ENCODE results near the gene RAB9A.
A peak's percentile ranks its signal among the peaks of the same experiment; 100 is the strongest.
"Not testable (repeated sequence)": the region's sequence is repeated elsewhere in the genome, so short reads cannot be mapped to it uniquely, and the experiment has no call there.

The RAB9A gene, protein sequence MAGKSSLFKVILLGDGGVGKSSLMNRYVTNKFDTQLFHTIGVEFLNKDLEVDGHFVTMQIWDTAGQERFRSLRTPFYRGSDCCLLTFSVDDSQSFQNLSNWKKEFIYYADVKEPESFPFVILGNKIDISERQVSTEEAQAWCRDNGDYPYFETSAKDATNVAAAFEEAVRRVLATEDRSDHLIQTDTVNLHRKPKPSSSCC

DNA sequence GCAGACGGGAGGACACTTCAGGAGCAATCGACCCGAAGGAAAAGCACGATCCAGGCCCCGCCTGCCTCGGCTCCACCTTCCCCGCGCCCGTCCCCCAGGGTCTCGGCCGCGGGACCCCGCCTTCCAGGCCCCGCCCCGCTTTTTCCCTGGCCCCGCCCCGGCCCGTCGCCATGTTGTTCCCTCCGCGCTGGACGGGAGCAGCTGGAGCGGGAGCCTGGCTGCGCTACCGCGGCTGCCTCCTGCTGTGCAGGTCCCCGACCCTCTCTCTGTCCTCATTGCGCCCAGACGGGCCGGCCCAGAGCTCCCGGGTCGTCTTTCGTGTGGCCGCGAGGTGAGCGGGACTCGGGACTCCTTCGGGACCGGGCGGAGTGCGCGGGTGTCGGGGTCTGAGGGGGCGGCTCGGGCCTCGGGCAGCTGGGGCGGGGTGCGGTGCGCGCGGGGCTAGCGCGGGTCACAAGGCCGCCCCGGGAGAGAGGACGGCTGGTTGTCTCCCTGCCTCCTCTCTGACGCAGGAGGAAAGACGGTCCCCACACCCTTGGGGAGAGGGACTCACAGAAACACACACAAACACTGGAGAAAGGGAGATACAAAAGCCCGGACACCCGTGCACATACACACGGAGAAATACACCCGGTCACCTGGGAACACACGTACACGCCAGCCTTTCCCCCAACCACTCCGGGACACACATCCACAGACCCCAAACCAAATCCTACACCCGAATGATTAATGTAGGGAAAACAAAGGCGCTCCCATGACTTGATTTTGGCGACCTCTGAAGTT lies at the start of gene RAB9A:
Gene RAB9A, plus strand, starts transcription at position 171 of the 783 bp plus-strand sequence. CDS start 19,619 bp downstream, outside the sequence.
- H3K4me1 Mint-ChIP-seq, result peaks cover 64% of the 10 kb centered on the region
- H3K9me3 Mint-ChIP-seq, result no peaks in the 10 kb centered on the region
- H3K27ac Mint-ChIP-seq, result peak within 1 kb of the TSS; percentile 96
- H3K4me3 Mint-ChIP-seq, result peak within 1 kb of the TSS; percentile 93
- H3K36me3 Mint-ChIP-seq, result peaks cover 5% of the 10 kb centered on the region
- H3K27me3 Mint-ChIP-seq, result no peaks in the 10 kb centered on the region

DNA sequence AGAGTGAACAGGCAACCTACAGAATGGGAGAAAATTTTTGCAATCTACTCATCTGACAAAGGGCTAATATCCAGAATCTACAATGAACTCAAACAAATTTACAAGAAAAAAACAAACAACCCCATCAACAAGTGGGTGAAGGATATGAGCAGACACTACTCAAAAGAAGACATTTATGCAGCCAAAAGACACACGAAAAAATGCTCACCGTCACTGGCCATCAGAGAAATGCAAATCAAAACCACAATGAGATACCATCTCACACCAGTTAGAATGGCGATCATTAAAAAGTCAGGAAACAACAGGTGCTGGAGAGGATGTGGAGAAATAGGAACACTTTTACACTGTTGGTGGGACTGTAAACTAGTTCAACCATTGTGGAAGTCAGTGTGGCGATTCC lies 47.2 kb upstream of the RAB9A start:
- H3K36me3 Mint-ChIP-seq, result not testable (repeated sequence)

DNA sequence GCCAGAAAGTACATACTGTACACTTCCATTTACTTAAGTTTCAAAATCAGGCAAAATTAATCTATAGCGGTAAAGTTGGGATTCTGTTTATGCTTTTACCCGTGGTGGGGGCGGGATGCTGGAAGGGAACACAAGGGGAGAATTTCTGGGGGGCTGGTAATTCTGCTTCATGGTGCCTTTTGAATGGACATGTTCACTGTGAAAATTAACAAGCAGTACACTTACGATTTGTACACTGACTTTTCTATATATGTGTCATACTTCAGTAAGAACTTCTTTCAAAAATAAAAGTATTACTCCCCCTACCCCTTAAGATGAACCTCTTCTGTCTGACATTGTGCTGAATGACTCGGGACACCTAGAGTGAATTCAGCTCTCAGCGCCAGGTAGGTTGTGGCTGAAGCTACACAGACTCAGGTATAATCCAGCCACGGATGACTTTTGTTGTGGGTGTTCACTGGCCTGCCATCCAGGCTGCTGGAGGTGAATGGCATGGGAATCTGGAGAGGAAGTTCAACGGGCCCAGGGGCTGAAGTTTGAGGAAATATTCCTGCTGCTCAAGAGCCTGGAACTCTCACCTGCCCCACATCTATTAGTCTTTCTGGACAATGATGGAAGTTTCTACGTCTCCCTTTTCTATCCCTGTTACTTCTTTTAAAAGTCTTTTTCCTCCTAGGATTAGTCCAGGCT lies 43.3 kb upstream of the RAB9A start:
- no peaks in the 10 kb centered on the region for H3K36me3 Mint-ChIP-seq
- H3K4me3 Mint-ChIP-seq, result no peak overlapping the region

More for the DNA sequence above, 47.2 kb upstream of the RAB9A start:
- H3K27me3 Mint-ChIP-seq, H3K4me3 Mint-ChIP-seq, H3K9me3 Mint-ChIP-seq, H3K4me1 Mint-ChIP-seq, H3K27ac Mint-ChIP-seq: not testable (repeated sequence)

DNA sequence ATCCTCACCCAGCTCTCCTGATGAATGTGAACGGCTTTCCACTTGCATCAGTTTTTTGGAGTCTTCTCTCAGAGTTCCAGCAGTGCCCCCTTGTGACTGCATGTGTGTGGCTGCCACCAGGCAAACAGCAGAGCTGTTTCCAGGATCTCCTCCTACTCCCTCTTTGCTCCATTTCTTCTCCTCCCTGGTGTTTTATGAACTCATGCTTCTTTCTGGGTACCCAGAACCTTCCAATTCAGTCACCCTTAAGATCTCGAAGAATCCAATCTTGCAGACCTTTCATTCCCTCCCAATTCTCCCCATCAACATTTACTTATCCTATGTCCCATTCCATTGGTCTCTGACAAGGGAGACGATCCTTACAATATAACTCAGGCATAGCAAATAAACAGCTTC lies 42.8 kb upstream of the RAB9A start:
- H3K4me3 Mint-ChIP-seq, result no peak overlapping the region
- peaks cover 5% of the 10 kb centered on the region for H3K4me1 Mint-ChIP-seq
- H3K9me3 Mint-ChIP-seq, result no peaks in the 10 kb centered on the region
- H3K27ac Mint-ChIP-seq, result peak overlapping the region; percentile 65
- H3K36me3 Mint-ChIP-seq, result no peaks in the 10 kb centered on the region
- H3K27me3 Mint-ChIP-seq, result no peaks in the 10 kb centered on the region

More for the DNA sequence above, 43.3 kb upstream of the RAB9A start:
- Mint-ChIP-seq H3K27ac (peak overlapping the region; percentile 65), H3K4me1 (peaks cover 5% of the 10 kb centered on the region), H3K27me3 (no peaks in the 10 kb centered on the region), H3K9me3 (no peaks in the 10 kb centered on the region)

DNA sequence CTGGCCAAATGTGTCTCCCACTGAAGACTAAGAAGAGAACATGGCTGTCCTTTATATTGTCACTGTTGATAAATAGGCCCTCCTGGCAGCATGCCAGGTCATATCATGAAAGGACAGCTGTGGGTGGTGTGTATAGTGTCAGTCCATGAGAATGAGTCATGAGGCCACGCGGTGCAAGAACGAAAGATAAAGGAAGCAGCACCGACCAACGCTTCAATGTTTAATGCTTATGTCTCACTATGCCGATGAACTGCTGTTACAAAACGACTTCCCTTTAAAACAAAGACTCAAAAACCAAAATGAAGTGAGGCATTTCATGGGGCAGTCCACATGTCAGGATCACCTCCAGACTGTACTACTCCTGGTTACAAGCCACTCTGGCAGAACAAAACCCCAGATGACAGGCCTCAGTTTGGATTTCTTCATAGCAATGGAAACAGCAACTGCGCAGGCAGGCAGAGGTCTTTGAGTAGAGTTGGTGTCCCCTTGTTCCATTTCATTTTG lies 41.2 kb upstream of the RAB9A start:
- peaks cover 11% of the 10 kb centered on the region for H3K4me1 Mint-ChIP-seq
- H3K36me3 Mint-ChIP-seq, result no peaks in the 10 kb centered on the region
- H3K9me3 Mint-ChIP-seq, result no peaks in the 10 kb centered on the region
- peak overlapping the region; percentile 89 for H3K27ac Mint-ChIP-seq
- no peaks in the 10 kb centered on the region for H3K27me3 Mint-ChIP-seq
- peak overlapping the region; percentile 33 for H3K4me3 Mint-ChIP-seq

DNA sequence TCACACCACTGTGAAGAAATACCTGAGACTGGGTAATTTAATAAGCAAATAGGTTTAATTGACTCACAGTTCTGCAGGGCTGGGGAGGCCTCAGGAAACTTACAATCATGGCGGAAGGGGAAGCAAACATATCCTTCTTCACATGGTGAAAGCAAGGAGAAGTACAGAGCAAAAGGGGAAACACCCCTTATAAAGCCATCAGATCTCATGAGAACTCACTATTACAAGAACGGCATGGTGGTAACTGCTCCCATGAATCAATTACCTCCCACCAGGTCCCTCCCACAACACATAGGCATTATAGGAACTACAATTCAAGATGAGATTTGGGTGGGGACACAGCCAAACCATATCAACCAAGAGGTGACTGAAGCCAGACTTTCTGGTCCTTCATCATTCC lies 40.6 kb upstream of the RAB9A start:
- H3K36me3 Mint-ChIP-seq, H3K4me3 Mint-ChIP-seq, H3K27me3 Mint-ChIP-seq, H3K27ac Mint-ChIP-seq, H3K9me3 Mint-ChIP-seq: not testable (repeated sequence)
- H3K4me1 Mint-ChIP-seq, result peaks cover 12% of the 10 kb centered on the region

DNA sequence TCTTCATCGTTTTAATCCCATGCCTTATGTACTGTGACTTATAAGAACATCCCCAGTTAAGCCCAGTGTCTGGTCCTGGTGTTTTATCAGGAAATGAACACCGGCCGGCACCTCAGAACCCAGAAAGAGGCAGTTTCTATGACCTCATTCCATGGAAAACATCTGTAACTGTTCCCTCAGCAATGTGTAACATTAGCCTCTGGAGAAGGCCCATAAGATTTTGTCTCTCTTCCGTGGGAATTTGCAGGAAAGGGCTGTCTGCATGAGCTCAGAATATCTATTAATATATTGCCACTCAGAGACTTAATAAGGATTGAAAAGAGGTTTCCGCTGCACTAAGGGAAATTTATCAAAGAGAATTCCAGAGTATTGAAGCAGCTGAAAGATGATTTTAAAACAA lies 39.1 kb upstream of the RAB9A start:
- Mint-ChIP-seq H3K4me3 (no peak overlapping the region), H3K4me1 (peaks cover 19% of the 10 kb centered on the region), H3K27ac (no peak overlapping the region), H3K9me3 (no peaks in the 10 kb centered on the region), H3K27me3 (no peaks in the 10 kb centered on the region), H3K36me3 (no peaks in the 10 kb centered on the region)

DNA sequence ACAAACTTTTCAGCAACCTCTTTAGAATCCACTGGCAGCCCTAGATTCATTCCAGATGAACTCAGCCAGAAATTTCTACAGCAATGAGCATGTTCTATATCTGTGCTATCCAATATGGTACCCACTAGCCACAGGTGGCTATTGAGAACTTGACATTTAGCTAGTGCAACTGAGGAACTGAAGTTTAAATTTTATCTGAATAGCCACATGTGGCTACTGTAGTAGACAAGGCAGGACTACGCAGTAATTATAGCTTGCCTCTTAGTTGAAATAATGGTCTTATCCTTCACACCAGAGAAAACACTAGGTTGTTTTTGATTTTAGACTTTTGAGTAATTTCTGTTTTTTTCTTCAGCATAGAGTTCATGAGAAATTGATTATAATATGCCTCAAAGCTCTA lies 38.6 kb upstream of the RAB9A start:
- Mint-ChIP-seq H3K9me3 (no peaks in the 10 kb centered on the region), H3K27me3 (no peaks in the 10 kb centered on the region), H3K4me1 (peaks cover 24% of the 10 kb centered on the region), H3K36me3 (no peaks in the 10 kb centered on the region), H3K27ac (no peak overlapping the region), H3K4me3 (no peak overlapping the region)

DNA sequence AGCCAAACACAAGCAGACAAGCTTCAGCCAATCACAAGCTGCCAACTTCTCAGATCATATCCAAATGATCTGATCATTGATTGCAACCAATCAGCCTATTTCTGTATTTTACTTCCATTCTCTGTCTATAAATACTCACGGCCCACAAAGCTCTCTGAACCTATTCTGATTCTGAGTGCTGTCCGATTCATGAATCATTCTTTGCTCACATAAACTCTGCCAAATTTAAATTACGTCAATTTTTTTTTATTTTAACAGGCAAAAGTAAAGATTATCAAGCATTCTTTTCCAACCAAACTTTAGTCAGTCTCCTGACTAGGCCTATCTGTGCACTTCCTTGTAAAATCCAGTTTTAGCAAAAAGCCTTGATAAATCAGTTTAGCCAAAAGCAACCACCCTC lies 37.8 kb upstream of the RAB9A start:
- no peak overlapping the region for H3K4me3 Mint-ChIP-seq
- peaks cover 23% of the 10 kb centered on the region for H3K4me1 Mint-ChIP-seq
- no peaks in the 10 kb centered on the region for H3K36me3 Mint-ChIP-seq
- H3K27ac Mint-ChIP-seq, result peak overlapping the region; percentile 8
- no peaks in the 10 kb centered on the region for H3K9me3 Mint-ChIP-seq
- H3K27me3 Mint-ChIP-seq, result no peaks in the 10 kb centered on the region

DNA sequence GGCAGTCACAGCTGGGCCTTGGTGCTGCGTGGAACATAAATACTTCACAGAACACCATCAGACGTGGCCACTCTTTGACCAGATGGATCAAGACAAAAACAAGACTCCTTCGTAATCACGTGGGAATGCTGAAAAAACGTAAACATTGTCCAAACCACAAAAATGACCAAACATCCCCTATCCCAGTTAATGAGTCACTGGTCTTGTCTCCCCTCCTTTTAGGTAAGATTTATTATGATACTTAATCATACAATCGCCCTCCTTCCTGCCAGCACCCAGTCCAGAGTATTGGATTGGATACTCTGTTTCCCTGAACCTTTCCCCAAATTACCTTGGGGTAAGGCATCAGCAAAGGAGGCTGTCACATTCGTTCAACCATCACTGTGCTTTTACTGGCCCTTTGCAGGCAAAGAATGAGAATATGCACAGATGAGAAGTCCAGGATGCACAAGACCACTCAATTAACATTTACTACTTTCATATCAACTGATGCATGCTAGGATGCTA lies 36.6 kb upstream of the RAB9A start:
- peak overlapping the region; percentile 94 for H3K27ac Mint-ChIP-seq
- no peaks in the 10 kb centered on the region for H3K27me3 Mint-ChIP-seq
- H3K4me1 Mint-ChIP-seq, result peaks cover 22% of the 10 kb centered on the region
- no peaks in the 10 kb centered on the region for H3K9me3 Mint-ChIP-seq
- peaks cover 2% of the 10 kb centered on the region for H3K36me3 Mint-ChIP-seq
- peak overlapping the region; percentile 89 for H3K4me3 Mint-ChIP-seq

DNA sequence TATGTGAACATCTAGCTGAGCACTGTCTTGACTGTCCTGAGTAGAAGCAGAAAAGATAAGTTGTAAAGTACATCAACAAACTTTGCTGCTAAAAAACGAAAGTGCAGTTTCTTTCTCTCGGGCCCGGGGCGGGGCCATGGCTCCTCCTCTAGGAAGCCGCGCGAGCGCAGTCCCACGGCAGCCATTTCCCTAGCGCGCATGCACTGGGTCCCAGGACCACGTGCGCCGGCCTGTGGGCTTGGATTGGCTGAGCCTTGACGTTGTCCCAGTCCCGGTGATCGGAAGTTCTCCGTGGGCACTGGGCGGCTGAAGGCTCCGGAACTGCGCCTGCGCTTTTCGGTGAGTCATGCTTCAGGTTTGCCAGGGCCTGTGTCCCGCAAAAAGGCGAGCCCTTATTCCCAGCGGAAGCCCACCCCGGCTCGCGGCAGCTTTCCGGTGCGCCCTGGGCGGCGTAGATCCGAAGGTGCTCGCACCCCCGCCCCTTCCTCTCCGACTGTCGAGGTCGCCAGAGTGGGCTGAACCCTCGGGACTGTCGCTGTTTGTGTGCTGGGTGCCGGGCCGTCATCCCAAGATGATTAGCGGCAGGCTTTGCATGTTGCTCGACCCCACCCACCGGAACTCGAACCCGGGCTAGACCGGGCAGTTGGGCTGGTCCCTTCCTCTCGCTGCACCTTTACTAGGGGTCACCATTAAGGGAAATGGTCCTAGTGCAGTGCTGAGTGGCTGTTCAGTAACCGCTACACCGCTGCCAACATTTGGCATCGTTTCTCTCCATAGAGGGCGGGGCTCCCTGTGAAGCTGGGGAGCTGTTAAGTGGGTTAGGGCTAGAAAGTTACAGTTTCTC lies 35.9 kb upstream of the RAB9A start, which contains the start of gene TCEANC:
Gene TCEANC, plus strand, starts transcription at position 292 of the 844 bp plus-strand sequence. CDS start 9,368 bp downstream, outside the sequence.
- Mint-ChIP-seq H3K9me3 (no peaks in the 10 kb centered on the region), H3K4me3 (peak within 1 kb of the TSS; percentile 89), H3K4me1 (peaks cover 22% of the 10 kb centered on the region), H3K36me3 (peaks cover 2% of the 10 kb centered on the region), H3K27ac (peak within 1 kb of the TSS; percentile 94), H3K27me3 (no peaks in the 10 kb centered on the region)

DNA sequence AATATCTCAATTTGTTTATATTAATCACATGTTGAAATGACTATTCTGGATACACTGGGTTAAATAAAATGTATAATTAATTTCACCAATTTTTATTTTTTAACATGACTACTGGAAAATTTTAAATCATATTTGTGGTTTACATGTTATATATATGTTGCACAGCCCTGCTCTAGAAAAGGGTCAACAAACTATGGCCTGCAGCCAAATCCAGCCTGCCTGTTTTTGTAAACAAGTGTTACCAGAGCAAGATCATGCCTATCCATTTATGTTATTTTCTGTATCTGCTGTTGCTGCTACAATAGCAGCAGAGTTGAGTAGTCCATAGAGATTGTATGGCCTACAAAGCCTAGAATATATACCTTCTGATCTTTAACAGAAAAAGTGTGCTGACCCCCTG lies 34.8 kb upstream of the RAB9A start:
- Mint-ChIP-seq H3K36me3 (peaks cover 2% of the 10 kb centered on the region), H3K27me3 (no peaks in the 10 kb centered on the region), H3K27ac (peak overlapping the region; percentile 30), H3K9me3 (no peaks in the 10 kb centered on the region), H3K4me1 (peaks cover 30% of the 10 kb centered on the region), H3K4me3 (no peak overlapping the region)

DNA sequence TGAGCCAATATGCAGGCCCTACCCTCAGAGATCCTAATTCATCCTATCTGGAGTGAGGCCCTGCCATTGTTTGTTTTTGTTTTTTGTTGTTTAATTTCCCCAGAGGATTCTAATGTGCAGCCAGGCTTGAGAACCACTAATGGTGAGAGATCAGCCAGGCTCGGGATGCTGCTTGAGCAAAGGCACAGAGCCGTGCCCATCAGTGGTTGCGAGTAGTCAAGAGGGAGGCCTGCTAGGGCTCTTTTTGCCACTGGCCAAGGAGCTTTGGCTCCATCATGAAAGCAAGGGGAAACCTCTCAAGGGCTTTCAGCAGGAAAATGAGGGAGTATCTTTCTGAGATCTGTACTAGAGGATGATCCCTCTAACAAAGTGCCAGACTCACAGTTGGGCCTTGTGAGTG lies 33.3 kb upstream of the RAB9A start:
- Mint-ChIP-seq H3K36me3 (peaks cover 2% of the 10 kb centered on the region), H3K4me1 (peaks cover 31% of the 10 kb centered on the region), H3K27ac (no peak overlapping the region), H3K27me3 (no peaks in the 10 kb centered on the region), H3K9me3 (no peaks in the 10 kb centered on the region), H3K4me3 (no peak overlapping the region)

DNA sequence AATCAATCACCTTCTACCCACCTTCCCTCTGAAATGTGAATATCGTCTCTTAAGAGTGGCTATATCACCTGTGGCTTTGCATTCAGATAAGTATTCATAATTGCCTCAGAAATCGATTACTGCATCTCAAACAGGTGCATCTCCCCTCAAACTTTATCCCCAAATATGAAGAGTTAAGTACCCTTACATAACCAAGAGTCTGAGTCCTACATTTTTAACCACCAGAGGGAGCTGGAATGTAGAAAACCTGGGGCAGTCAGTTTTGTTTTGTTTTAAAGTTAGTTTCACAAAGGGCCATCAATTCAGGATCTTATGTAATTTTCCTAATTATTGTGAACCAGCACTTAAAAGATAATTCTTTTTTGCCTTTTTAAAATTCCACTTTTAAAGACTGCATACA lies 30.3 kb upstream of the RAB9A start:
- Mint-ChIP-seq H3K4me3 (peak overlapping the region; percentile 26), H3K9me3 (no peaks in the 10 kb centered on the region), H3K27ac (peak overlapping the region; percentile 55), H3K4me1 (peaks cover 24% of the 10 kb centered on the region), H3K27me3 (no peaks in the 10 kb centered on the region), H3K36me3 (peaks cover 4% of the 10 kb centered on the region)

DNA sequence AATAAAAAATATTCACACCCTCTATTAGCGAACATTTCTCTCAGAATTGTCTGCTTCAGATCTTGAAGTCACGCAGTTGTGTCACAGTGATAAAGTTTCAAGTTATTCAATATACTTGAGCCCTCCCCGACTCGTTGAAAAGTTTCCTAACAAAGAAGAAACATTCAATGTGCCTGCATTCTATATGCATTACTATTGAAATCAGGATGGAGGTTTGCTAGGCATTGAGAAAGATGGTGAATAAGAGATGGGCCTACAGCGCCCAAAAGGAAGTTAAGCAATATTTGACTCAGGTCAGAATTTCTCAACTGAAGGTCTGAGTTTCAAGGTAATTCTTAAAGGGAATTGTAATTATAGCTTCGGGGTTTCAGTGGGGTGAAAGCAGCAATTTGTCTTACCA lies 29.9 kb upstream of the RAB9A start:
- Mint-ChIP-seq H3K9me3 (no peaks in the 10 kb centered on the region), H3K4me3 (no peak overlapping the region), H3K27me3 (no peaks in the 10 kb centered on the region), H3K36me3 (peaks cover 4% of the 10 kb centered on the region), H3K27ac (peak overlapping the region; percentile 62), H3K4me1 (peaks cover 24% of the 10 kb centered on the region)

Measured in activated naive CD4-positive, alpha-beta T cell treated with anti-CD3 and anti-CD28 coated beads, Interleukin-2, amount 50 U/mL, for 24 hours (primary cell).